GM12801 (cell line): ENCODE data around the gene SHMT2.

ENCODE experiments used
- CTCF ChIP-seq: IDR thresholded peaks from one replicate; pipeline ENCODE4 v1.5.1; 2011; ENCODE audit warnings: control low read depth; ENCODE audit not compliant: insufficient read length; ENCODE audit errors: extremely low read depth

The SHMT2 gene

DNA sequence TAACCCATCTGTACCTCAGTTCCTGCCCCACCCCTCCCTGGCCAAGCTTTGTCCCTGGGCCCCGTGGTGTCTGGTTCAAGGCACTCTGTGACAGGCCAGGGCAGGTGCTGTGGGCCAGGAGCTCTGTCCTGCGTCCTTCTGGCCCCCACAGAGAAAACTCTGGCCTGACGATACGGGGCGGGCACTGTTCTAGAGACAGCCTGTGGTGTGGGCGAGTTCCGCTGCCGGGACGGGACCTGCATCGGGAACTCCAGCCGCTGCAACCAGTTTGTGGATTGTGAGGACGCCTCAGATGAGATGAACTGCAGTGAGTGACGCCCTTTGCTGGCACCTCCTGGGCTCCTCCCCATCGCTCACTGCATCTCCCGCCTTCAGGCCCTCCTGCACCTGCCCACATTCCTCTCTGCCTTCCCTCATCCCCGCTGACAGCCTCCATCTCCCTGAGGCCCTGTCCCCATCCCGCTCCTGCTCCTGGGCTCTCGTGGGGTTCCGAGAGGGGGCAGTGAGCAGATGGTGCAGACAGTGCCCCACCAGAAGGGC, 35.7 kb upstream of the SHMT2 start:
- no peak for TF ChIP-seq CTCF

GRCh38 chr12:57194253-57194652, 35.3 kb upstream of the SHMT2 start:
- TF ChIP-seq CTCF: no peak

- no peak for TF ChIP-seq CTCF
These were observed 34.3 kb upstream of the SHMT2 start for GRCh38 chr12:57195186-57195585.

DNA sequence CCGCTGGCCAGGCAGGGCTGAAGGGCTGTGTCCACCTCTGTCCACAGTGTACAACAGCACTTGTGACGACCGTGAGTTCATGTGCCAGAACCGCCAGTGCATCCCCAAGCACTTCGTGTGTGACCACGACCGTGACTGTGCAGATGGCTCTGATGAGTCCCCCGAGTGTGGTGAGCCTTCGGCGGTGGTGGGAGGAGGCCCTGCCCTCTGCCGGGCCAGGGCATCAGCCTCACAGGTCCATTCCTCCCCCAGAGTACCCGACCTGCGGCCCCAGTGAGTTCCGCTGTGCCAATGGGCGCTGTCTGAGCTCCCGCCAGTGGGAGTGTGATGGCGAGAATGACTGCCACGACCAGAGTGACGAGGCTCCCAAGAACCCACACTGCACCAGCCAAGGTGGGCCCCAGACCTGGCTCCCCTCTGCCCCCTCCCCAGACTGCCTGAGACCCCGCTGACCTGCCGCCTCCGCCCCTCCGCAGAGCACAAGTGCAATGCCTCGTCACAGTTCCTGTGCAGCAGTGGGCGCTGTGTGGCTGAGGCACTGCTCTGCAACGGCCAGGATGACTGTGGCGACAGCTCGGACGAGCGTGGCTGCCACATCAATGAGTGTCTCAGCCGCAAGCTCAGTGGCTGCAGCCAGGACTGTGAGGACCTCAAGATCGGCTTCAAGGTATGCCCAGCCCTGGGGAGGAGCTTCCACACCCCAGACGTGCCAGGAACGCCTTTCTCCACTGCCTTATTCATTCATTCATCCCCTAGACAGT, 33.7 kb upstream of the SHMT2 start:
- TF ChIP-seq CTCF: no peak

GRCh38 chr12:57196439-57196838, 33.1 kb upstream of the SHMT2 start:
- TF ChIP-seq CTCF: no peak

GRCh38 chr12:57196956-57197355, 32.6 kb upstream of the SHMT2 start:
- TF ChIP-seq CTCF: no peak

DNA sequence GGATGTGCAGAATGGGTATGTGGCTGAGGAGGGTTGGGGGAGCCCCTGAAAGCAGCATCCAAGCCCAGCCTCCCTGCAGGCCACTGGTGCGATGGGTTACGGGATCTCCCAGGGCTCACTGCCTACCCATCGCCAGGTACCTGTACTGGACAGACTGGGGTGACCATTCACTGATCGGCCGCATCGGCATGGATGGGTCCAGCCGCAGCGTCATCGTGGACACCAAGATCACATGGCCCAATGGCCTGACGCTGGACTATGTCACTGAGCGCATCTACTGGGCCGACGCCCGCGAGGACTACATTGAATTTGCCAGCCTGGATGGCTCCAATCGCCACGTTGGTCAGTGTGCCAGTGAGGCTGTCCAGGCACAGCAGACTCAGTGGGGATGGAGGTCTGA, 31.2 kb upstream of the SHMT2 start:
- TF ChIP-seq CTCF: no peak

DNA sequence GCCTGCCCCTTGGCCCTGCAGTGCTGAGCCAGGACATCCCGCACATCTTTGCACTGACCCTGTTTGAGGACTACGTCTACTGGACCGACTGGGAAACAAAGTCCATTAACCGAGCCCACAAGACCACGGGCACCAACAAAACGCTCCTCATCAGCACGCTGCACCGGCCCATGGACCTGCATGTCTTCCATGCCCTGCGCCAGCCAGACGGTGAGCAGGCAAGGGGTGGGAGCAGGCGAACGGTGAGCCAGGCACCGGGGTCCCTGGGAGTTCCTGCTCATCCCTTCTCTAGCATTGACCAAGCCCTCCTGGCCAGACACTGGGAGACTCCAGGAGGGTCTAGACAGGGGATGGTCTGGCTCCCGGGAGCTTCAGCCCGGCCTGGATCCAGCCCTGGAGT, 30.3 kb upstream of the SHMT2 start:
- TF ChIP-seq CTCF: no peak
